BLaER1 (cell line): ENCODE measurements around the gene MEGF9.

ENCODE experiments used
- H3K27ac ChIP-seq: shearing (Covaris generic); formaldehyde crosslinking; 2 replicates; pipeline ENCODE4 v1.8.1; 2022
- H3K27me3 ChIP-seq: shearing (Covaris generic); formaldehyde crosslinking; 2 replicates; pipeline ENCODE4 v1.8.1; 2022
- H3K36me3 ChIP-seq: shearing (Covaris generic); formaldehyde crosslinking; 2 replicates; pipeline ENCODE4 v1.8.1; 2022
- H3K4me1 ChIP-seq: shearing (Covaris generic); formaldehyde crosslinking; 2 replicates; pipeline ENCODE4 v1.8.1; 2022
- H3K4me2 ChIP-seq: shearing (Covaris generic); formaldehyde crosslinking; 2 replicates; pipeline ENCODE4 v1.8.1; 2022
- H3K4me3 ChIP-seq: shearing (Covaris generic); formaldehyde crosslinking; 2 replicates; pipeline ENCODE4 v1.8.1; 2022
- H3K9ac ChIP-seq: shearing (Covaris generic); formaldehyde crosslinking; 2 replicates; pipeline ENCODE4 v1.8.1; 2022
- H3K9me3 ChIP-seq: shearing (Covaris generic); formaldehyde crosslinking; 2 replicates; pipeline ENCODE4 v1.8.1; 2022
- H4K20me1 ChIP-seq: shearing (Covaris generic); formaldehyde crosslinking; 2 replicates; pipeline ENCODE4 v1.8.1; 2022
- Cebpa-rat ChIP-seq: shearing (Covaris generic); IDR thresholded peaks from 2 replicates; pipeline ENCODE4 v1.8.1; 2022

MEGF9 gene

DNA sequence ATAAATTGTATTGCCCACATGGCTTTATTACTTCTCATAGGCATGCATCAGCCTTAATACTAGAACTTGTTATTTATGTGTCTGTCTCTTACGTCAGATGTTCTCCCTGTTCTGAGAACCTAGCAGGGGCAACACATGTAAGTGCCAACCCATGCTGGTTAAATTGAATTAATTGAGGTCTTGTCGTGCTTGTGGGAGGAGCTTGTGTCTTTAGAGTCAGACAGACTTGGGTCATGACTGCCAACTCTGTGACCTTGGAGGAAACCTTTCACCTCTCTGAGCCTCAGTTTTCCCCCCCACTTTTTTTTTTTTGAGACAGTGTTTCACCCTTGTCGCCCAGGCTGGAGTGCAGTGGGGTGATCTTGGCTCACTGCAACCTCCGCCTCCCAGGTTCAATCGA is 2.2 kb upstream of the MEGF9 start:
- TF ChIP-seq Cebpa-rat: no peak

DNA sequence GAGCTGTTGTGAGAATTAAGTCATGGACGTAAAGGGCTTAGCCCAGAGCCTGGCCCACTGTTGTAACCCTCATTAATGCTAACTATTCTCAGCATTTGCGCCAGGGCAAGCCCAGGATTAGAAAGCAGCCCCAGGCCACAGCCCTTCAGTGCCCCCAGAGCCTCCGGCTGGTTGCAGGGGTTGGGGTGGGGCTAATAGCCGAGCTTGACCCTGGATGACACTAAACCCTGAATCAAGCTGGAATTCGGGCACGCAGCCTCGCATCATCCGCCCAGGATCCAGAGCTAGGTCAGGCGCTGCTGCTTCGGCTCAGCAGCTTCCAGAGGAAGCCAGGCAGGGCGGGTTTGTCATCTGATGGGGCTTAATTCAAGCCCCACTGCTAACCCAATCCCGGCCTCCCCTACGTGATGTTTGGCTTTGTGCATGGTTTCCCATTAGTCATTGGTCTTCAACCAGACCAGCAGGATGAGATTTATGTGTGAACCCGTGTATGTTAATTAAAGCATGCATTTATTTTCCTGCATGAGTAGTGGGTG is 1.2 kb upstream of the MEGF9 start:
- no peak for TF ChIP-seq Cebpa-rat
- Histone ChIP-seq H3K27me3 (no peaks in the 10 kb centered on the region), H3K9me3 (no peaks in the 10 kb centered on the region), H3K27ac (no peak overlapping the region; the same call in 1 of the 2 replicates), H4K20me1 (peaks cover 19% of the 10 kb centered on the region; the same call in 1 of the 2 replicates), H3K36me3 (no peaks in the 10 kb centered on the region), H3K9ac (no peak overlapping the region; the same call in 1 of the 2 replicates), H3K4me2 (peak overlapping the region; percentile 74), H3K4me3 (peak overlapping the region; percentile 92), H3K4me1 (peaks cover 38% of the 10 kb centered on the region)

More for the DNA sequence above, 2.2 kb upstream of the MEGF9 start:
- no peak overlapping the region for H3K4me2 ChIP-seq
- H3K9ac ChIP-seq: no peak overlapping the region
- H3K36me3 ChIP-seq: no peaks in the 10 kb centered on the region
- peaks cover 18% of the 10 kb centered on the region; the same call in 1 of the 2 replicates for H4K20me1 ChIP-seq
- no peaks in the 10 kb centered on the region for H3K9me3 ChIP-seq
- no peak overlapping the region for H3K27ac ChIP-seq
- no peaks in the 10 kb centered on the region for H3K27me3 ChIP-seq
- H3K4me1 ChIP-seq: peaks cover 28% of the 10 kb centered on the region
- no peak overlapping the region for H3K4me3 ChIP-seq

DNA sequence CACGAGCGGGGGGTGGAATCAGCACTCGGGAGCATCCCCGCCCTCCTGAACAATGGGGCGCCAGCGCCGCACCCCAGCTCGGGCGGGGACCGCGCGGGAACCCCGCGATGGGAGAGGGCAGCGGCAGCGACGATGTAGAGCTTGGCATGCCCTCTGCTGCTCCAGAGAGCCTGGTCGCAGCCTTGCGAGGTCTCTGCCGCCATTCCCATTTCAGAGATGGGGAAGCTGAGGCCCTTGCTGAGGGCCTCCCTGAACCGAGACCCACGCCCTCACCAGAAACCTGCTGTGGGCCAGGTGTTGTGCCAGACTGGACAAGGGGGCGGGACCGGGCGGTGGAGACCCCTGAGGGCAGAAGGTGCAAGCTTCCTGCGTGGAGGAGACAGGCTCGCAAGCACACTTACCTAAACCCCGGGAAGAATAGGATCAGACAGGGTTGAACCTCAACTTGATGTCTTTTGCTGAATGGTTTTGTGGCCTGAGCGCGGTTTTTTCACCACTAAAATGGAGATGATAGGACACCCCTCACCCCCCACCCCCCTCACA is 647 bp upstream of the MEGF9 start:
- peak overlapping the region; percentile 87 for H3K27ac ChIP-seq
- no peaks in the 10 kb centered on the region for H3K9me3 ChIP-seq
- peak overlapping the region; percentile 91 for H3K9ac ChIP-seq
- no peaks in the 10 kb centered on the region for H3K36me3 ChIP-seq
- H3K4me1 ChIP-seq: peaks cover 44% of the 10 kb centered on the region
- peaks cover 19% of the 10 kb centered on the region; the same call in 1 of the 2 replicates for H4K20me1 ChIP-seq
- peak overlapping the region; percentile 74 for H3K4me2 ChIP-seq
- no peaks in the 10 kb centered on the region for H3K27me3 ChIP-seq
- peak overlapping the region; percentile 92 for H3K4me3 ChIP-seq
- no peak for TF ChIP-seq Cebpa-rat

DNA sequence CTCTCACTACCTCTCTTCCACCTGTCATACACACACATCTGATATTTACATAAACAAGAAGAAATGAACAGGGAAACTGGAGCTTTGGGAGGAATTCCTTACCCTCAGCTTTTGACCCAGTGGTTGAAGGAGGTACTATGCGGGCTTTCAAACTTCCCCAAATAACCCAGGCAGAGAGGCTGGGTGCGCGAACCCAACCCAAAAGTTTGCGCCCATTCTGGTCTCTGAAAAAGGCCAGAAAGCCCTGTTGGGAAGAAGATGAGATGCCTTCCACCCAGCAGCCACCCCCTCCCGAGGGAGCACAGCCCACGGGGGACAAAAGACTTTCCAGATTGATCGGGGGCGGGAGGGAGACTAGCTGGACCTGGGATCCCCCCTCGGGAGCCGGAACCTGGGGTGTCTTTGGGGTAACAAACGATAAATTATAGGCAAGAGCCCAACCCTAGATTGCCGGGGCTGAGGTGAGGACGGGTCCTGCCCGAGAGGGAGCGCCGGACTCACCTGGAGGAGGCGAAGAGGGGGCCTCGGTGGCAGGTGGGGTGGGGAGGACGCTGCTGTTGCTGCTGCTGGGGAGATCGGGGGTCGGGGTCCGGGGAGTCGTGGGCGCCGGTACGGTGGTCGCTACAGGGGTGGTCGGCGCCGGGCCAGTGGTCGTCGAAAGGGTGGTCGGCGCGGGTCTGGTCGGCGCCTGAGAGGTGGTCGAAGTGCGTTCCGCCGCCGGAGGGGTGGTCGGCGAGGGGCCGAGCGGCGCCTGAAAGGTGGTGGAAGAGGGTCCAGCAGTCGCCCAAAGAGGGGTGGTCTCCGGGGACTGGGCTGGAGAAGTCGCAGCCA is 798 bp downstream of the MEGF9 start:
- no peak for TF ChIP-seq Cebpa-rat
- H3K4me3 ChIP-seq: peak overlapping the region; percentile 92
- peaks cover 58% of the 10 kb centered on the region for H3K4me1 ChIP-seq
- H3K9ac ChIP-seq: peak overlapping the region; percentile 91
- peak overlapping the region; percentile 87 for H3K27ac ChIP-seq
- H3K36me3 ChIP-seq: no peaks in the 10 kb centered on the region
- H3K4me2 ChIP-seq: peak overlapping the region; percentile 93
- no peaks in the 10 kb centered on the region for H3K9me3 ChIP-seq
- H3K27me3 ChIP-seq: no peaks in the 10 kb centered on the region
- peaks cover 19% of the 10 kb centered on the region; the same call in 1 of the 2 replicates for H4K20me1 ChIP-seq

DNA sequence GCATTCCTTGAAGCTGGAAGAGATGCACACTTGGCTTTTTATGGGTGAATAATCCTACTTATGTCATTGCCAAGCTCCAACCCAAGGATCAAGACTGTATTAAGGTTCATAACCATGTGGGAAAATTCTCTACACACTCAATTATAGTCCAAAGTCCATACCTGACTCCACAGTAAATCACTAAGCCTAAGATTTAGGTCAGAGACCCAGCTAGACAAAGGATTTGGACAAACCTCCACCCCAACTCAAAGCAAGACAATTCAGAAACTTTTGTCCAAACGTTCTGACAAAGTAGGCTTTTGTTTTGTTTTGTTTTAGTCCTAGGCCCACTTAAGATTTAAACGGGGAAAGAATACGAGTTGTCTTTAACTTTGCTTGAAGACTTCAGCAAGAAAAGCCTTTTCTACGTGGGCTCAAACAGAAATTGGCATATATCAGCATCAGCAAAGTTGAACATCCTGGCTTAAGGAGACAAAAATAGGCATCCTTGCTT is 1.7 kb downstream of the MEGF9 start:
- Histone ChIP-seq H3K9me3 (no peaks in the 10 kb centered on the region), H4K20me1 (peaks cover 19% of the 10 kb centered on the region; the same call in 1 of the 2 replicates), H3K27ac (no peak overlapping the region), H3K36me3 (peaks cover 4% of the 10 kb centered on the region; the same call in 1 of the 2 replicates), H3K27me3 (no peaks in the 10 kb centered on the region), H3K4me2 (peak overlapping the region; percentile 93), H3K4me1 (peaks cover 58% of the 10 kb centered on the region), H3K4me3 (peak overlapping the region; percentile 92), H3K9ac (peak overlapping the region; percentile 91)
- TF ChIP-seq Cebpa-rat: no peak

DNA sequence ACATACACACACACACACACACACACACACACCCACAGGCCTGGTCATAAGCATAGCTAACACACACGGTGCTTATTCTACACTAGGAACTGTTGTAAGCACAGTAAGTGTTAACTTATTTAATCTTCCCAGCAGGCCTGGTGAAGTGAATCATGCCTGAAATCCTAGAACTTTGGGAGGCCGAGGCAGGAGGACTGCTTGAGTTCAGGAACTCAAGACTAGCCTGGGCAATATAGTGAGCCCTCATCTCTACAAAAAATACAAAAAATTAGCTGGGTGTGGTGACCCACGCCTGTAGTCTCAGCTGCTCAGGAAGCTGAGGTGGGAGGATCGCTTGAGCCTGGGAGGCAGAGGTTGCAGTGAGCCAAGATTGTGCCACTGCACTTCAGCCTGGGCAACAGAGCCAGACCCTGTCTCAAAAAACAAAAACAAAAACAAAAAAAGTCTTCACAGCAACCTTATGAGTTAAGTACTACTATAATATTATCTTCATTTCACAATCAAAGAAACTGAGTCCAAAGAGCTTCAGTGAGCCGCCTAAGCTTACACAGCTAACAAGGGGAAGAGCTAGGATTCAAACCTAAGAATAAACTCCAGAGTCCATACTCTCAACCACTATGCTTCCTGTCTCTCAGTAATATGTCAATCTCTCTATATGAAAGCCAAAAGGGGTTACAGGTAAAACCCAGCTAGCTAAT is 2.3 kb downstream of the MEGF9 start:
- no peak for TF ChIP-seq Cebpa-rat
- Histone ChIP-seq H3K27me3 (no peaks in the 10 kb centered on the region), H3K9me3 (no peaks in the 10 kb centered on the region), H3K4me2 (peak overlapping the region; percentile 93), H3K27ac (no peak overlapping the region), H4K20me1 (peaks cover 19% of the 10 kb centered on the region; the same call in 1 of the 2 replicates), H3K4me1 (peaks cover 58% of the 10 kb centered on the region), H3K9ac (peak overlapping the region; percentile 91; the same call in 1 of the 2 replicates), H3K36me3 (peaks cover 4% of the 10 kb centered on the region; the same call in 1 of the 2 replicates), H3K4me3 (peak overlapping the region; percentile 92)

DNA sequence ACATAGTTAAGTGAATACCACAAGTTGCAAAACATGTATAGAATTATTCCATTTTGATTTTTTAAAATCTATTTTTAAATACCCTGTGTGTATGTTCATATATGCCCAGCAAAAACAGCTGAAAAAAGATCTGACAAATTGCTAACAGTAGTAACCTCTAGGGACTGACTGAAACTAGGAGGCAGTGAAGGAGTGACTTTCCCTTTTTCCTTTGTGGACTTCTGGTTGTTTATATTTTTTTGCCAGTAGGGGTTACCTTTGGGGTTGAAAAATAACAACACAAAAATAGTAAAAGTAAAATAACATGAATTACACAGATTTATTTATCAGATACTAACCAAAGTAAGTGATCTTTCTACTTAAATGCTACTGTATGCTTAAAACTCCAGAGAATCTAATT is 2.9 kb downstream of the MEGF9 start:
- no peaks in the 10 kb centered on the region for H3K27me3 ChIP-seq
- no peak overlapping the region for H3K9ac ChIP-seq
- no peak overlapping the region for H3K27ac ChIP-seq
- H3K9me3 ChIP-seq: no peaks in the 10 kb centered on the region
- peaks cover 4% of the 10 kb centered on the region; the same call in 1 of the 2 replicates for H3K36me3 ChIP-seq
- no peak overlapping the region for H3K4me3 ChIP-seq
- H3K4me1 ChIP-seq: peaks cover 58% of the 10 kb centered on the region
- peaks cover 25% of the 10 kb centered on the region; the same call in 1 of the 2 replicates for H4K20me1 ChIP-seq
- H3K4me2 ChIP-seq: peak overlapping the region; percentile 93
- TF ChIP-seq Cebpa-rat: no peak

DNA sequence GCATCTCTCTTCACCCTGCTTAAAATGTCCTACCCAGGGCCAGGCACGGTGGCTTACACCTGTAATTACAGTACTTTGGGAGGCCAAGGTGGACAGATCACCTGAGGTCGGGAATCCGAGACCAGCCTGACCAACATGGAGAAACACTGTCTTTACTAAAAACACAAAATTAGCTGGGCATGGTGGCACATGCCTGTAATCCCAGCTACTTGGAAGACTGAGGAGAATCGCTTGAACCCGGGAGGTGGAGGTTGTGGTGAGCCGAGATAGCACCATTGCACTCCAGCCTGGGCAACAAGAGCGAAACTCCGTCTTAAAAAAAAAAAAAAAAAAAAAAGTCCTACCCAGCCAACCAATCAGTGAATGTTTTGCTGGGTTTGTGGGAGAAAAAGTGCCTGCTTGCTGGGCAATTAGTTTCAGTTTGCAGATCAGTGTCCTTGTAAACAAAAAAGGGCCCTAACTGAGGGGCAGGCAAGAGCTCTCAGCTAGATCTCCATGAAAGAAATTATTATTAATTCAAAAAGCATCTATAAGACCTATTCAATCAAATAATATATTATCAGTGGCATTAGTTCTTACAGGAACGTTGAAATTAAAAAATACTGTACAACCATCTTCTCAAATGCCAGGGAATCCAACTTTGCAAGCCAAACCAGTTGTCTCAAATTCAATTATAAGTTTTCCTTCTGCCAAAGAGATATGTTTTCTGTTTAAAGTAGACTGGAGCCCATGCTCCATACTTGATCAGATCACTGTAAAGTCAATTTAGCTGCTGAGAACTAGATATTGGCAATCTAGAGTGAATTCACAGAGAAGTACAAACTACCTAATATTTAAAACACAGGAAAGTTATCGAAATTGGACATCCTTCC is 3.9 kb downstream of the MEGF9 start:
- peaks cover 4% of the 10 kb centered on the region; the same call in 1 of the 2 replicates for H3K36me3 ChIP-seq
- peaks cover 54% of the 10 kb centered on the region for H3K4me1 ChIP-seq
- peak overlapping the region; percentile 41 for H3K4me3 ChIP-seq
- no peak for TF ChIP-seq Cebpa-rat
- H3K9ac ChIP-seq: peak overlapping the region; percentile 62
- peaks cover 26% of the 10 kb centered on the region; the same call in 1 of the 2 replicates for H4K20me1 ChIP-seq
- H3K27ac ChIP-seq: peak overlapping the region; percentile 32; the same call in 1 of the 2 replicates
- H3K9me3 ChIP-seq: no peaks in the 10 kb centered on the region
- no peaks in the 10 kb centered on the region for H3K27me3 ChIP-seq
- H3K4me2 ChIP-seq: peak overlapping the region; percentile 93
